ENCODE data around the gene TMEM151B.
"Not testable (repeated sequence)": the region's sequence is repeated elsewhere in the genome, so short reads cannot be mapped to it uniquely, and the experiment has no call there.

TMEM151B gene

DNA sequence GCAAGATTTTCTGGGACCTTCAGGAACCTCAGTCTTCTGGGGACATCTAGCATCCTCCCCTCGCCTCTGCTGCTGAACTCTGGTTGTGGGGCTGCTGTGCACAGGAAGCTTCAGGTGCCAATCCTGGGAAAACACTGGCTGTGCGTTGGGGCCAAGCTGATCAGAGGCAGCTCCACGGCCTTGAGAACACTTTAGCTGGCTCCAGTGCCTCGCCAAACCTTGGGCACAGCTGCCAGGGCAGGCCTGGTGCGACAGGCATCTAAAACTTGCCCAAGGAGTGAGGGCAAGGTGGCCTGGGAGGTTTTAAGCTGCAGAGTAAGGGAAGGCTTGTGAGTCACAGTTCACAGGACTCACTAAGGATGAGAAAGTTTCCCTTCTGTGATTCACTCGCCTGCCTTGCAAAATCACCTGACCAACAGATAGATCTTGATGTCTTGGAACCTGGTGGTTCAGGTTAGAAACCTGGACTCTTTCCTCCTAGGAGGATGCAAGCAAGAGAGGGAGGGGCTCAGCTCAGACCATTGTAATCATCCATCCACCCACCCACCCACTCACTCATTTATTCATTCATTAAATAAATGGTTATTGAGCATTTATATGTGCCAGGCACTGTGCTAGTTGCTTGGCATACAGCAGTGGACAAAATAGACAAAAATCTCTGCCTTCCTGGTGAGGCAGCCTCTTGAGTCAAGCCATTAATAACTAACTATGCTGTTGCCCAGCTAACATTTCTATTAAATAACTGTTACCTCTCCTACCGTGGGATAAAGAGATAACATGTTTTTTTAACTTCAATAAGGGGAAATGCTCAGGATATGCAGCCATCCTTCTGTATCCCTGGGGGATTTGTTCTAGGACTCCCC, 69.7 kb downstream of the TMEM151B start:
- DNase-seq, result peak; percentile 63 to 67 (median 65)

DNA sequence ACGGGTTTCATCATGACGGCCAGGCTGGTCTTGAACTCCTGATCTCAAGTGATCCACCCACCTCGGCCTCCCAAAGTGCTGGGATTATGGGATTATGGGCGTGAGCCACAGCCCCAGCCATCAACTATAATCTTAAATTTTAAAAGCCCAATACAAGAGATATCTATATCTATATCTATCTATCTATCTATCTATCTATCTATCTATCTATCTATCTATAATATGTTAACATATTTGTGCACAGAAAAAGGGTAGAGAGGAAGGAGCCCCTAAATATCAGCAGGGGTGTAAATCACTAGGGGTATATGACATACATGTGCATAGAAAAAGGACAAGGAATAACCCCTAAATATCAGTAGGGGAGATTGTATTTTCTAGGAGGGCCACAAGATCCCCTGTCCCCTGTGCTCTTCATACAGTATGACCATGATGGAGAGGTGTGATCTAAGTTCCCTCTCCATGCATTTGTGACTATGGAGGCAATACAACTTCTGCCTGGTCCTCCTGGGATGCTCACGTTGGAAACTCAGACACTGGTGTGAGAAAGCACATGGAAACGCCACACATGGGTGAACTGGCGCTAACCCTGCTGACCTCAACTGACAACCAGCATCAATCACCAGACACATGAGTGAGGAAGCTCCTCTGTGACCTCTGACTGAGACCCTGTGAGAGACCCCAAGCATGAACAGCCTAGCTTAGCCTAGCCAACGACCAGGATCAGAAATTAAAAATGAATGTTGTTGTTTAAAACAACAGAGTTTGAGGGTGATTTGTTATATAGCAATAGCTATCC, 71.0 kb downstream of the TMEM151B start:
- DNase-seq, result no peak

DNA sequence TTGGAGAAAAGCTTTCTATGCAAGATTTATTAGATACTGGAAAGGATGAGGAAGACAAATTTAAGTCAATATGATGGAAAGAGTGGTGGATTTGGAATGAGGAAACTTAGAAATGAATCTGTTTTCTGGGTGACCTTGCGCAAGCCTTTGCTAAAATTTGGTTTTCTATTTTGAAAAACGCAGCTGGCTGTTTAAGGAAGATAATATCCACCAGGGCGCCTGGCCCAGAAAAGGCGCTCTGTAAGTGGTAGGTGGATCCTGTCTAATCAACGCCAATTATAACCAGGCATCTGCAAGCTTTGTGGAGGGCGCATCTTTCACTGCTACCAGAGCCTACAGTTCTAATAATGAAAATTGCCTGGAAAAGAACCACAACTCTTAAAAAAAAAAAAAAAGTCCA, 71.8 kb downstream of the TMEM151B start:
- DNase-seq, result peak; percentile 40 to 50 (median 41)

DNA sequence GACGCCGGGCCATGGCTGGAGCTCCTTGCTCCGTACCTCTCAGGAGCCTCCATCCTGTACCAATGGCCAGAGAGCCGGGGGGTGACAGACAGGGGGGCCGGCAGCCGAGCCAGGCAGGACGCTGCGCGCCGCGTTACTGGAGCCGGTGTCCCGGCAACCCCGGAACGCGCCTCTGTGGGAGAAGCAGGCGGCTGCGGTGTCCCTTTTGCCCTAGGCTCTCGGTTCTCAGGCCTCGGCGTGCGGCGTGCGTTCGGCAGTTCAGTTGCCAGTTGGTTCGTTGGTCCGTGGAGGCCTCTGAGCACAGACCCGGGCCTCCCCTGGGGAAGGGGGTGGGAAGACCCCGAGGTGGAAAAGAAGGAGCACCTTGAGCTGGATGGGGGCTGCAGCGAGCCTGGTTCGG, 72.2 kb downstream of the TMEM151B start, which contains the start of gene SPATS1:
SPATS1 (plus strand) TSS at position 162 of the 400 bp plus-strand sequence. CDS start 446 bp downstream, outside the sequence.
- peak in 2 of 3 donors; percentile 38 to 57 for DNase-seq

DNA sequence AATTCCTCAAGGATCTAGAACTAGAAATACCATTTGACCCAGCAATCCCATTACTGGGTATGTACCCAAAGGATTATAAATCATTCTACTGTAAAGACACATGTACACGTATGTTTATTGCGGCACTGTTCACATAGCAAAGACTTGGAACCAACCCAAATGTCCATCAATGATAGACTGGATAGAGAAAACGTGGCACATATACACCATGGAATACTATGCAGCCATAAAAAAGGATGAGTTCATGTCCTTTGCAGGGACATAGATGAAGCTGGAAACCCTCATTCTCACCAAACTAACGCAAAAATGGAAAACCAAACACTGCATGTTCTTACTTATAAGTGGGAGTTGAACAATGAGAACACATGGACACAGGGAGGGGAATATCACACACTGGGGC, 76.6 kb downstream of the TMEM151B start:
- DNase-seq, result not testable (repeated sequence)

DNA sequence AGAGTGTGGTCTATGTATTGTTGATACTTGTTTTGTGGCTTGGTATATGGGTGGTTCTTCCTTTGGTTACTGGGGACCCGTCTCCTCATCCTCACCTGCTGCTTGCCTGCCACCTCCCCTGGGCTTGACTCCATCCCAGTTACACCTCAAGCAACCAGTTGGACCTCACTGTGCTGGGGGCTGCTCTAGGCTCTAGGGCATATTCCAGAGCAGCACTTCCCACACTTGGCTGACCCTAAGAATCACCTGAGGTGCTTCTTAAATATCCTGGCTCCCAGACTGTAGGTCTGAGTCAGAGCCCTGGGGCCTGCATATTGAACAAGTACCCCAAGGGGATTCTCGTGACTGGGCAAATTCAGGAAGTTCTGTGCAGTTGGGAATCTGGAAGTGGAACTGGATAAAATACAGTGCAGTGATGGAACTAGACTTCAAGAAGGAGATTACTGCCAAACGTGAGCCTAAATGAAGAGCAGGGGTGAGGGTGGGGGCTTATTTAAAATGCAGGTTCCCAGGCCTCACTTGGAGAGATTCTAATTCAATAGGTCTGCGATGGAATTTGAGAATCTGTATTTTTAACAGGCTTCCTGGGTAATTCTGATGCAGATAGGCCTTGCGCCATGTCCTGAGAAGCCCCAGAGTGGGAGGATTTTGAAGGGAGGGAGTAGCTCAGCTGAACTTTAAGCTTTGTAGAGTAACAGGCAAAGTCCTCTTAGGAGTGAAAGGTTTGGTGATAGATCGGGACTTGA, 79.8 kb downstream of the TMEM151B start:
- DNase-seq, result peak; percentile 64 to 68 (median 64)

DNA sequence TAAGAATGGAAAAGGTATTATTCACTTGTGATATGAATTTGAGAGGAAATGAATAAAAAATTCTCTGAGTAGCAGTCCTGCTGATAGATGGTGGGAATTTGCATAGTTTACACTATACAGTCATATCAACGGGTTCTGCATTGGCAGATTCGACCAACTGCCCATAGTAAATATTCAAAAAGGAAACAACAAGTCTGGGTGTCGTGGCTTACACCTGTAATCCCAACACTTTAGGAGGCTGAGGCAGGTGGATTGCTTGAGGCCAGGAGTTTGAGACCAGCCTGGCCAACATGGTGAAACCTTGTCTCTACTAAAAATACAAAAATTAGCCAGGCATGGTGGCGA, 80.4 kb downstream of the TMEM151B start:
- DNase-seq, result not testable (repeated sequence)

DNA sequence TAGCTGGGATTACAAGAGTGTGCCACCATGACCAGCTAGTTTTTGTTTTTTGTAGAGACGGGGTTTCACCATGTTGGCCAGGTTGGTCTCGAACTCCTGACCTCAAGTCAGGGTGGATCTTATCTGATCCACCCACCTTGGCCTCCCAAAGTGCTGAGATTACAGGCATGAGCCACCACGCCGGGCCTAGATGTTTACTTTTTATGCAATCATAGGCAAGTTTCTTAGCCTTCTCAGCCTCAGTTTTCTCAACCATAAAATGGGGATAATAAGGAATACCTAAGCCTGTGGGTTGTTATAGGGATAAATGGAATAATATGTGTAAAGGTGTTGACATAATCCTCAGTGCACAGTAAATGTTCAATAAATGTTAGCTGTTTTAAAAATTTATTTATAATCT, 82.0 kb downstream of the TMEM151B start:
- DNase-seq, result no peak

DNA sequence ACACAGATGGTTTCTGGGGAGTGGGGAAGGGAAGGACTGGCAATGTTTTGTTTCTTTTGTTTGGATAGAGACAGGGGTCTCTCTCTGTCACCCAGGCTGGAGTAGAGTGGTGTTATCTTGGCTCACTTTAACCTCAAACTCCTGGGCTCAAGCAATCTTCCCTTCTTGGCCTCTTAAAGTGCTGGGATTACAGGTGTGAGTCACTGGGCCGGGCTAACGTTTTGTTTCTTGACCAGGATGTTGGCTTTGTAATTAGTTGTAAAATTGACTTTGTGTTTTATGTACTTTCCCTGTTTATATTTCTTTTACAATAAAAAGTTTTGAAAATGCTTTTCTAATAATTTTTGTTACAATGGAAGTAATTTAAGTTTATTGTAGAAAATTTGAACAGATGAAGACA, 83.1 kb downstream of the TMEM151B start:
- DNase-seq, result no peak

DNA sequence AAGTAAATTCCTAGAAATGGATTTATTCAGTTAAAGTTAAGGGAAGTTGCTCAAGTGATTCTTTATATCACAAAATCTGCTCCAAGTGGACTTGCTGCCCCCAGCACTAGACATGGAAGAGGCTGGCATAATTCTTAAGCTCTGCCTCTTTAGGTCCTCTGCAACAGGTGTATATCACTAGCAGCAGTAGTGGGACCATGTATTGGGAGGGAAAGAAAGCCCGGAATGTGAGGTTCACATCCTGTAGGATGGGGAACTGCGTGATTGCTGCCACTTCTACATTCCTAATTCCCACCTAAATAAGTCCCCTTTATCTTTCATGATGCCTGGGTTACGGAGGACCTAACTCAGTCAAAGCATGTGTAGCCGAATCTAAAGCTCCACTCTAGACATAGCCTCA, 85.4 kb downstream of the TMEM151B start:
- no peak for DNase-seq

DNA sequence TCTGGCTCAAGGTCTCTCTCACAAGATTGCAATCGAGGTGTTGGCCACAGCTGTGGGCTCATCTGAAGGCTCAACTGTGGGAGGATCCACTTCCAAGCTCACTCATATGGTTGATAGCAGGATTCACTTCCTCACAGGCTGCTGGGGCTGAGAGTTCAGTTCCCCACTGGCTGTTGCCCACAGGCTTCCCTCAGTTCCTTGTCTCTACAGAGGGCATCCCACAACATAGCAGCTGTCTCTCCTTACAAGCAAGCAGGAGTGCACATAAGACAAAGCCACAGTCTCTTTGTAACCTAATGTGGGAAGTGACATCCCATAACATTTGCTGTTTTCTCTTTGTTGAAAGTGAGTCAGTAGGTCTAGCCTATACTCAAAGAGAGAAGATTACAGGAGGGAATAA, 86.2 kb downstream of the TMEM151B start:
- peak; percentile 25 to 41 (median 34) for DNase-seq

Data from suppressor macrophage treated with lipopolysaccharide for 1 hour (primary cell).